ENCODE measurements around the gene CD180.

CD180 gene

GRCh38 chr5:67160985-67161384 is 35.6 kb downstream of the CD180 start:
- DNase-seq (ENCODE audit: low read depth in 2 of 2): peak in 1 of 2 donors; percentile 31

GRCh38 chr5:67160272-67160671 is 36.3 kb downstream of the CD180 start:
- DNase-seq (ENCODE audit: low read depth in 2 of 2): no peak

- peak in 1 of 2 donors; percentile 23 for DNase-seq (ENCODE audit: low read depth in 2 of 2)
These were observed 39.5 kb downstream of the CD180 start for GRCh38 chr5:67156976-67157583.

- DNase-seq (ENCODE audit: low read depth in 2 of 2): no peak
These were observed 41.9 kb downstream of the CD180 start for GRCh38 chr5:67154556-67155206.

GRCh38 chr5:67153292-67153691 is 43.3 kb downstream of the CD180 start:
- DNase-seq (ENCODE audit: low read depth in 2 of 2): no peak

GRCh38 chr5:67152400-67152799 is 44.2 kb downstream of the CD180 start:
- DNase-seq (ENCODE audit: low read depth in 2 of 2): no peak

- no peak for DNase-seq (ENCODE audit: low read depth in 2 of 2)
These were observed 46.6 kb downstream of the CD180 start for GRCh38 chr5:67149951-67150523.

GRCh38 chr5:67149057-67149950 is 47.3 kb downstream of the CD180 start:
- DNase-seq (ENCODE audit: low read depth in 2 of 2): no peak

- no peak for DNase-seq (ENCODE audit: low read depth in 2 of 2)
These were observed 48.8 kb downstream of the CD180 start for GRCh38 chr5:67147760-67148159.

GRCh38 chr5:67146981-67147380 is 49.6 kb downstream of the CD180 start:
- DNase-seq (ENCODE audit: low read depth in 2 of 2): no peak

- no peak for DNase-seq (ENCODE audit: low read depth in 2 of 2)
These were observed 50.0 kb downstream of the CD180 start for GRCh38 chr5:67146574-67146973.

GRCh38 chr5:67144183-67144639 is 52.4 kb downstream of the CD180 start:
- no peak for DNase-seq (ENCODE audit: low read depth in 2 of 2)

- no peak for DNase-seq (ENCODE audit: low read depth in 2 of 2)
These were observed 53.0 kb downstream of the CD180 start for GRCh38 chr5:67143549-67143948.

- no peak for DNase-seq (ENCODE audit: low read depth in 2 of 2)
These were observed 53.8 kb downstream of the CD180 start for GRCh38 chr5:67142816-67143215.

GRCh38 chr5:67141644-67142043 is 55.0 kb downstream of the CD180 start:
- no peak for DNase-seq (ENCODE audit: low read depth in 2 of 2)

- no peak for DNase-seq (ENCODE audit: low read depth in 2 of 2)
These were observed 56.2 kb downstream of the CD180 start for GRCh38 chr5:67140413-67140812.

- DNase-seq (ENCODE audit: low read depth in 2 of 2): no peak
These were observed 57.6 kb downstream of the CD180 start for GRCh38 chr5:67139030-67139429.

- DNase-seq (ENCODE audit: low read depth in 2 of 2): no peak
These were observed 61.1 kb downstream of the CD180 start for GRCh38 chr5:67135381-67135984.

GRCh38 chr5:67133776-67134175 is 62.8 kb downstream of the CD180 start:
- DNase-seq (ENCODE audit: low read depth in 2 of 2): no peak

GRCh38 chr5:67133217-67133616 is 63.4 kb downstream of the CD180 start:
- DNase-seq (ENCODE audit: low read depth in 2 of 2): no peak

- DNase-seq (ENCODE audit: low read depth in 2 of 2): no peak
These were observed 66.8 kb downstream of the CD180 start for GRCh38 chr5:67129768-67130167.
